A549 (cell line): ENCODE results near the gene NDUFA8. TPM values are rescaled to one million over a fixed set of nuclear protein-coding genes. Genes with fewer than 3 reads are reported as not detected.

Source experiments
- ATAC-seq, 2 experiments: fragments of 200-7000 bp in 1 of 2; fragments of >200 bp in 1 of 2; cut with Nextera tagmentation in 1 of 2; cut with Tn5 transposase in 1 of 2; 3 replicates each; pipeline versions ENCODE4 v1.8.0 to v1.9.1; 2018 to 2020; ENCODE audit warnings: mild to moderate bottlenecking in 1 of 2, moderate library complexity in 1 of 2
- CTCF ChIA-PET: fragments of 300-600 bp; sonication (Branson Sonifier 250); formaldehyde crosslinking; extraction: SDS; loops from one replicate; lab custom pipeline; 2021; ENCODE audit warnings: antibody characterized with exemption, inconsistent platforms; lab: Yijun Ruan, JAX
- POLR2A ChIA-PET: fragments of 350-600 bp; formaldehyde crosslinking; extraction: SDS; loops from one replicate; lab custom pipeline; 2021; ENCODE audit warnings: antibody characterized with exemption, inconsistent platforms; lab: Yijun Ruan, JAX
- DNase-seq, 2 experiments: peaks; one replicate each; pipeline versions ENCODE4 v3.0.0 to v3.0.0-alpha.2; 2011 to 2016; ENCODE audit warnings: low read depth in 1 of 2, low spot score in 1 of 2
- FAIRE-seq: peaks from 2 replicates; lab custom pipeline; 2011; peaks lifted over from hg19 to GRCh38; lab: Jason Lieb, UNC
- H3K27ac ChIP-seq, 2 experiments: fragments of >200 bp; sonication (Bioruptor Twin); formaldehyde crosslinking; 3 replicates each; pipeline ENCODE4 v1.5.1; 2016 to 2017
- H3K4me1 ChIP-seq: fragments of >200 bp; sonication (Bioruptor Twin); formaldehyde crosslinking; 3 replicates; pipeline ENCODE4 v1.6.1; 2016
- H3K4me2 ChIP-seq: fragments of >200 bp; sonication (Bioruptor Twin); formaldehyde crosslinking; 3 replicates; pipeline ENCODE4 v1.6.1; 2016
- H3K4me3 ChIP-seq: fragments of >200 bp; sonication (Bioruptor Twin); formaldehyde crosslinking; 3 replicates; pipeline ENCODE4 v1.5.1; 2016
- H3K9me3 ChIP-seq: fragments of >200 bp; sonication (Bioruptor Twin); formaldehyde crosslinking; 3 replicates; pipeline ENCODE4 v1.6.1; 2016
- BHLHE40 ChIP-seq: IDR thresholded peaks from 2 replicates; pipeline ENCODE4 v1.6.1; 2012; ENCODE audit warnings: low read depth, low read length, inconsistent platforms
- CEBPB ChIP-seq, 2 experiments: fragments of >200 bp in 1 of 2; sonication (Bioruptor Twin) in 1 of 2; formaldehyde crosslinking in 1 of 2; IDR thresholded peaks; 2 replicates each; pipeline ENCODE4 v1.6.1; 2012 to 2016
- CHD2 ChIP-seq: fragments of 150-350 bp; IDR thresholded peaks from 2 replicates; pipeline ENCODE4 v1.6.1; 2014; ENCODE audit warnings: low read length; ENCODE audit not compliant: partially characterized antibody
- ESRRA ChIP-seq: fragments of 150-350 bp; IDR thresholded peaks from 2 replicates; pipeline ENCODE4 v1.6.1; 2014; ENCODE audit warnings: mild to moderate bottlenecking, low read length, borderline replicate concordance
- FOSB ChIP-seq: fragments of 250-450 bp; sonication (Bioruptor Pico); IDR thresholded peaks from 2 replicates; pipeline ENCODE4 v1.5.0; 2020; ENCODE audit warnings: mild to moderate bottlenecking, moderate library complexity
- FOSL2 ChIP-seq, 2 experiments: fragments of 450-650 bp in 1 of 2; fragments of >200 bp in 1 of 2; sonication (Bioruptor Twin) in 1 of 2; formaldehyde crosslinking; IDR thresholded peaks; 2 replicates each; pipeline versions ENCODE4 v1.5.0 to v1.6.1; 2016 to 2020; ENCODE audit warnings: mild to moderate bottlenecking in 1 of 2, moderate library complexity in 1 of 2
- HES2 ChIP-seq: fragments of >200 bp; sonication (Bioruptor Twin); formaldehyde crosslinking; IDR thresholded peaks from 2 replicates; pipeline ENCODE4 v1.6.1; 2016
- HEYL ChIP-seq: fragments of 250-450 bp; sonication (Bioruptor Pico); IDR thresholded peaks from 2 replicates; pipeline ENCODE4 v1.8.0; 2021; ENCODE audit warnings: mild to moderate bottlenecking, moderate library complexity
- HOXB13 ChIP-seq: fragments of 250-450 bp; sonication (Bioruptor Pico); IDR thresholded peaks from 2 replicates; pipeline ENCODE4 v1.5.0; 2020; ENCODE audit warnings: low read depth, mild to moderate bottlenecking, moderate library complexity
- HOXB5 ChIP-seq: fragments of 250-450 bp; sonication (Bioruptor Pico); IDR thresholded peaks from 2 replicates; pipeline ENCODE4 v1.5.0; 2020; ENCODE audit warnings: mild to moderate bottlenecking, moderate library complexity
- JUNB ChIP-seq: fragments of >200 bp; sonication (Bioruptor Twin); formaldehyde crosslinking; IDR thresholded peaks from 2 replicates; pipeline ENCODE4 v1.6.1; 2016
- MAFK ChIP-seq: fragments of 450-650 bp; IDR thresholded peaks from 2 replicates; pipeline ENCODE4 v1.6.1; 2014; ENCODE audit not compliant: partially characterized antibody
- NFE2L2 ChIP-seq: fragments of 150-350 bp; conservative IDR thresholded peaks from 2 replicates; pipeline ENCODE4 v1.6.1; 2014; ENCODE audit warnings: low read length
- NR3C1 ChIP-seq: fragments of >200 bp; sonication (Bioruptor Twin); formaldehyde crosslinking; IDR thresholded peaks from 3 replicates; pipeline ENCODE4 v1.6.1; 2017
- REST ChIP-seq: fragments of 200-600 bp; sonication (generic); IDR thresholded peaks from 2 replicates; pipeline ENCODE4 v1.6.1; 2016; ENCODE audit warnings: antibody characterized with exemption, mild to moderate bottlenecking, moderate library complexity
- RFX5 ChIP-seq: fragments of 450-650 bp; IDR thresholded peaks from 2 replicates; pipeline ENCODE4 v1.7.1; 2014; ENCODE audit warnings: antibody characterized with exemption, mild to moderate bottlenecking, moderate library complexity
- USF2 ChIP-seq: fragments of 450-650 bp; IDR thresholded peaks from 2 replicates; pipeline ENCODE4 v1.6.1; 2014; ENCODE audit warnings: antibody characterized with exemption
- ZC3H11A ChIP-seq: fragments of 450-650 bp; IDR thresholded peaks from 2 replicates; pipeline ENCODE4 v1.6.1; 2014; ENCODE audit warnings: antibody characterized with exemption, mild to moderate bottlenecking
- WGBS: methylation state at CpG from one replicate; pipeline ENCODE4 v1.1.6; 2017; ENCODE audit errors: missing lambda C conversion rate; 5-methylcytosine and 5-hydroxymethylcytosine counted together
- polyA plus RNA-seq, 4 experiments: library from polyadenylated mRNA; depleted of rRNA in 3 of 4; stranded (reverse); fragments of >200 nt; fragmentation: RNase III in 1 of 4; extraction: RNeasy Plus Mini Kit Qiagen cat#74134 plus additional on column Dnase treatment in 1 of 4; gene quantifications; 2 replicates in 3 of 4; 3 replicates in 1 of 4; pipeline ENCODE4 v1.2.3, GENCODE V29; 2011 to 2017
- TF ChIP-seq, protein P1 (sequence below): fragments of 250-450 bp; sonication (Bioruptor Pico); IDR thresholded peaks from 2 replicates; pipeline ENCODE4 v1.5.0; 2020; ENCODE audit warnings: low read depth, mild to moderate bottlenecking, moderate library complexity
- TF ChIP-seq, protein P2 (sequence below): IDR thresholded peaks from 2 replicates; pipeline ENCODE4 v1.6.1; 2012
- TF ChIP-seq, protein P3 (sequence below): fragments of >200 bp; sonication (Bioruptor Twin); formaldehyde crosslinking; IDR thresholded peaks from 3 replicates; pipeline ENCODE4 v1.5.1; 2016

The NDUFA8 gene
- polyA plus RNA-seq, 2 of the 4 experiments (the other 2 are of a cell fraction) = 120 to 145 TPM

GRCh38 chr9:122151267-122151828, 8.2 kb downstream of the NDUFA8 start:
- TF ChIP-seq ESRRA = no peak
- no peak for TF ChIP-seq CEBPB (IDR thresholded peaks at IDR 0.05)
- TF ChIP-seq NR3C1 = no peak
- TF ChIP-seq, protein P1, sequence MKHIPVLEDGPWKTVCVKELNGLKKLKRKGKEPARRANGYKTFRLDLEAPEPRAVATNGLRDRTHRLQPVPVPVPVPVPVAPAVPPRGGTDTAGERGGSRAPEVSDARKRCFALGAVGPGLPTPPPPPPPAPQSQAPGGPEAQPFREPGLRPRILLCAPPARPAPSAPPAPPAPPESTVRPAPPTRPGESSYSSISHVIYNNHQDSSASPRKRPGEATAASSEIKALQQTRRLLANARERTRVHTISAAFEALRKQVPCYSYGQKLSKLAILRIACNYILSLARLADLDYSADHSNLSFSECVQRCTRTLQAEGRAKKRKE (CRISPR knock-in tag) = no peak
- TF ChIP-seq, protein P2, sequence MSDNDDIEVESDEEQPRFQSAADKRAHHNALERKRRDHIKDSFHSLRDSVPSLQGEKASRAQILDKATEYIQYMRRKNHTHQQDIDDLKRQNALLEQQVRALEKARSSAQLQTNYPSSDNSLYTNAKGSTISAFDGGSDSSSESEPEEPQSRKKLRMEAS = no peak
- no peak for TF ChIP-seq MAFK
- TF ChIP-seq, protein P3, sequence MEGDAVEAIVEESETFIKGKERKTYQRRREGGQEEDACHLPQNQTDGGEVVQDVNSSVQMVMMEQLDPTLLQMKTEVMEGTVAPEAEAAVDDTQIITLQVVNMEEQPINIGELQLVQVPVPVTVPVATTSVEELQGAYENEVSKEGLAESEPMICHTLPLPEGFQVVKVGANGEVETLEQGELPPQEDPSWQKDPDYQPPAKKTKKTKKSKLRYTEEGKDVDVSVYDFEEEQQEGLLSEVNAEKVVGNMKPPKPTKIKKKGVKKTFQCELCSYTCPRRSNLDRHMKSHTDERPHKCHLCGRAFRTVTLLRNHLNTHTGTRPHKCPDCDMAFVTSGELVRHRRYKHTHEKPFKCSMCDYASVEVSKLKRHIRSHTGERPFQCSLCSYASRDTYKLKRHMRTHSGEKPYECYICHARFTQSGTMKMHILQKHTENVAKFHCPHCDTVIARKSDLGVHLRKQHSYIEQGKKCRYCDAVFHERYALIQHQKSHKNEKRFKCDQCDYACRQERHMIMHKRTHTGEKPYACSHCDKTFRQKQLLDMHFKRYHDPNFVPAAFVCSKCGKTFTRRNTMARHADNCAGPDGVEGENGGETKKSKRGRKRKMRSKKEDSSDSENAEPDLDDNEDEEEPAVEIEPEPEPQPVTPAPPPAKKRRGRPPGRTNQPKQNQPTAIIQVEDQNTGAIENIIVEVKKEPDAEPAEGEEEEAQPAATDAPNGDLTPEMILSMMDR = no peak
- TF ChIP-seq JUNB = no peak
- no peak for TF ChIP-seq CHD2
- no peak for TF ChIP-seq RFX5
- TF ChIP-seq HOXB5 = no peak
- TF ChIP-seq HES2 = no peak
- TF ChIP-seq REST = no peak
- TF ChIP-seq, all 56 proteins: peak for 0
- DNase-seq (no peak), FAIRE-seq (no peak), ATAC-seq (peak in 1 of 2 experiments; percentile 37; a peak in 1 of 6 replicates)
- POLR2A ChIA-PET = interaction anchor here (1.0 kb wide), 2 partner anchors 8 to 12 kb away, joined by 3 to 7 read pairs; partner anchors contain the start of genes MORN5 and NDUFA8
- Histone ChIP-seq H3K4me2 (no peak overlapping the region), H3K27ac (no peak overlapping the region), H3K4me1 (no peaks in the 10 kb centered on the region), H3K9me3 (no peaks in the 10 kb centered on the region), H3K4me3 (no peak overlapping the region)
- CTCF ChIA-PET = interaction anchor here (1.8 to 7.1 kb wide), 3 partner anchors 8 to 52 kb away, joined by 5 to 48 read pairs (median 6); no protein-coding TSS in a partner anchor
- WGBS = 87% methylated on average over 4 of the region's 4 CpGs

DNA sequence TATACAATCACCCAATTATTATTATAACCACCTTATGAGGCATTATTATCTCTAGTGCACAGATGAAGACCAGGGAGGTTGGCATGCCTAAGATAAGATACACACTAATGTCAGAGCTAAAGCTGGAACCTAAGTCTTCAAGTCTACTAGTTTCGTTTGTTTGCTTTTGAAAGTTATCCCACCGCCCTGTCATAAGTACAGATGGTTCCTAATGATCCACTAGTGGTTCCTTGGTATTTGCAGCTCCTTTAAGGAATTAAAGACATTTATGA, 14.1 kb downstream of the NDUFA8 start:
- WGBS = 91% methylated on average over 2 of the region's 2 CpGs
- H3K27ac ChIP-seq = no peak overlapping the region
- H3K4me2 ChIP-seq = no peak overlapping the region
- H3K4me3 ChIP-seq = no peak overlapping the region
- DNase-seq (no peak), ATAC-seq (no peak), FAIRE-seq (no peak)
- CTCF ChIA-PET = interaction anchor here (0.7 to 7.8 kb wide), 11 partner anchors 10 to 205 kb away, joined by 3 to 97 read pairs (median 5); partner anchors contain the start of genes MORN5 and NDUFA8
- H3K4me1 ChIP-seq = no peaks in the 10 kb centered on the region
- no peaks in the 10 kb centered on the region for H3K9me3 ChIP-seq
- POLR2A ChIA-PET = interaction anchor here (1.0 kb wide), 1 partner anchor 26 kb away, joined by 3 read pairs; no protein-coding TSS in a partner anchor
- no peak for TF ChIP-seq USF2
- no peak for TF ChIP-seq HEYL (CRISPR knock-in tag)
- TF ChIP-seq BHLHE40 = no peak
- no peak for TF ChIP-seq HOXB13 (CRISPR knock-in tag)
- no peak for TF ChIP-seq REST
- no peak for TF ChIP-seq ZC3H11A
- no peak for TF ChIP-seq FOSB
- no peak for TF ChIP-seq FOSL2 (IDR thresholded peaks at IDR 0.05)
- TF ChIP-seq FOSL2 (CRISPR knock-in tag; IDR thresholded peaks at IDR 0.05) = no peak
- TF ChIP-seq, protein P3 = no peak
- TF ChIP-seq ESRRA = no peak
- no peak for TF ChIP-seq NFE2L2
- no peak for TF ChIP-seq HES2
